GM12891 (cell line): ENCODE data around the gene PLCH2.

Experiments used
- POLR2A ChIP-seq: IDR thresholded peaks from 2 replicates; pipeline ENCODE4 v1.6.1; 2011; ENCODE audit warnings: low read depth, low read length, control low read depth
- POLR2AphosphoS5 ChIP-seq: IDR thresholded peaks from 2 replicates; pipeline ENCODE4 v1.6.1; 2011; ENCODE audit warnings: low read depth, low read length, control low read depth
- POU2F2 ChIP-seq: IDR thresholded peaks from 2 replicates; pipeline ENCODE4 v1.6.1; 2011; ENCODE audit warnings: low read depth, mild to moderate bottlenecking, control low read depth, low read length, moderate library complexity
- SPI1 ChIP-seq: IDR thresholded peaks from 2 replicates; pipeline ENCODE4 v1.6.1; 2011; ENCODE audit warnings: low read depth, low read length, control low read depth
- TAF1 ChIP-seq: IDR thresholded peaks from 2 replicates; pipeline ENCODE4 v1.6.1; 2011; ENCODE audit warnings: low read depth, low read length, control low read depth

DNA sequence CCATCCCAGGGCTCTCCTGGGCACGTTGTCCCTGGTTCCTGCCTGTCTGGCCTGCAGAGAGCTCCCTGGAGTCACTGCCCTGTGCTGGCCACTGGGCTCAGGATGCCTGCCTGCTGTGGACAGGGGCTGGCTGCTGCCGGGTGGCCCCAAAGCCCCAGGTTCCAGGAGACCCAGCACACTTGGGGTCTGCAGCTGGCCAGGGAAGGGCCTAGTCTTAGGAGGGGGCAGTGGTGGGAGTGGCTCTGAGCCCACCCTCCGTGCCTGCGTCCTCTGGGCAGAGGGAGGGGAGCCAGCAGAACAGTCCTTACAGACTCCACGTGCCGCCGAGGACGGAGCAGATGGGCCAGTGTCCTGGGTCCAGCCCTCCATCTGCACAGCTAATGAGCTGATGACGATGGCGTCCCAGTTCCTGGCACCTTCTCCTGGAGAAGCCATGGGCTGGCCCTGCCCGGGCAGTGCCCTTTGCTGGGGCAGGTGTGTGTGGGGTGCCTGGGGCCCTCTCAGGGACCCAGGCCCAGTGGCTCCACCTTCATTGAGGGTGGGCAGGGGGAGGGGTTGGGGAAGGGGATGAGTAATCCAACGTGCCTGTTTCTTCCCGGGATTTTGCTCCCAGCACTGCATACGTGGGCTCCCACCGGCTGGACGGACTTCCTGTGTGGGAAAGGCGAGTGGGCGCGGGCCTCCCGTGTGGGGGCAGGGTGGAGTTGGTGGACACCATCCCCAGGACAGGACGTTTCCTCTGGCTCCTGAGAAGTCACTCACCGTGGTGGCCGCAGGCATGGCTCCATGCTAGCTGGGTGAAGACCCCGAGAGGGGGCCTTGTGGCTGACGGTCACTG lies 6.8 kb upstream of the PLCH2 start:
- TF ChIP-seq TAF1 (no peak), POLR2A (no peak), SPI1 (no peak), POLR2AphosphoS5 (no peak), POU2F2 (no peak)
